ENCODE results near the gene CCDC141. TPM values are rescaled to one million over a fixed set of nuclear protein-coding genes. Genes with fewer than 3 reads are reported as not detected.

CCDC141 gene
- total and polyA plus RNA-seq, 2 experiments from 2014 or later = 3.0 to 7.2 TPM

DNA sequence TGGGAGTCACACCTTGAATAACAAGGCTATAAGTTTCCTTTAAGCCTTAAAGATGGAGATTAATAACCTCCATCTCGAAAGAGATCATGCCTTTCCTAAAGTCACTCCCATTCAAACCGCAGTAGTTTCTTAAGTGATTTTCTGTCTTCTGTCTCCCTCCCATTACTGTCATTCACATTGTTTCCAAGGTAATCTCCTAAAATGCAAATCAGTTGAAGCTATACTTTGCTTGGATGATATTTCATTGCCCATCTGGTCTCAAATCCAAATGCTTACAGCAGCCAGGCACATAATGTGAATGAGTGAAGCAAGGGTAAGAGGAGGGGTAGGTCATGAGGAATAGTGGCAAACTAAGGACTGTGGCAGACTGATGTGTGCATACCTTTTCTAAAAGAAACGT lies 116.4 kb downstream of the CCDC141 start:
- 88% methylated on average over 3 of the region's 3 CpGs for WGBS (ENCODE audit: low lambda C conversion rate, missing lambda C conversion rate)
- DNase-seq (ENCODE audit: low spot score) = no peak
- no peak overlapping the region for H3K4me3 ChIP-seq
- no peak overlapping the region for H2AFZ ChIP-seq
- no peaks in the 10 kb centered on the region for H3K4me1 ChIP-seq (ENCODE audit: insufficient read depth)
- H3K27ac ChIP-seq = no peak overlapping the region
- H4K20me1 ChIP-seq (ENCODE audit: insufficient read depth, poor library complexity, severe bottlenecking) = no peaks in the 10 kb centered on the region
- no peaks in the 10 kb centered on the region for H3K27me3 ChIP-seq
- H3K36me3 ChIP-seq (replicated peaks; ENCODE audit: insufficient read depth, low read depth) = no peaks in the 10 kb centered on the region
- H3K9me2 ChIP-seq (replicated peaks; ENCODE audit: insufficient read depth) = no peaks in the 10 kb centered on the region
- H3K4me2 ChIP-seq = no peak overlapping the region
- no peaks in the 10 kb centered on the region for H3K9me3 ChIP-seq (ENCODE audit: low read depth)
- no peaks in the 10 kb centered on the region for H3K79me2 ChIP-seq
- TF ChIP-seq, protein P1, sequence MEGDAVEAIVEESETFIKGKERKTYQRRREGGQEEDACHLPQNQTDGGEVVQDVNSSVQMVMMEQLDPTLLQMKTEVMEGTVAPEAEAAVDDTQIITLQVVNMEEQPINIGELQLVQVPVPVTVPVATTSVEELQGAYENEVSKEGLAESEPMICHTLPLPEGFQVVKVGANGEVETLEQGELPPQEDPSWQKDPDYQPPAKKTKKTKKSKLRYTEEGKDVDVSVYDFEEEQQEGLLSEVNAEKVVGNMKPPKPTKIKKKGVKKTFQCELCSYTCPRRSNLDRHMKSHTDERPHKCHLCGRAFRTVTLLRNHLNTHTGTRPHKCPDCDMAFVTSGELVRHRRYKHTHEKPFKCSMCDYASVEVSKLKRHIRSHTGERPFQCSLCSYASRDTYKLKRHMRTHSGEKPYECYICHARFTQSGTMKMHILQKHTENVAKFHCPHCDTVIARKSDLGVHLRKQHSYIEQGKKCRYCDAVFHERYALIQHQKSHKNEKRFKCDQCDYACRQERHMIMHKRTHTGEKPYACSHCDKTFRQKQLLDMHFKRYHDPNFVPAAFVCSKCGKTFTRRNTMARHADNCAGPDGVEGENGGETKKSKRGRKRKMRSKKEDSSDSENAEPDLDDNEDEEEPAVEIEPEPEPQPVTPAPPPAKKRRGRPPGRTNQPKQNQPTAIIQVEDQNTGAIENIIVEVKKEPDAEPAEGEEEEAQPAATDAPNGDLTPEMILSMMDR (IDR thresholded peaks at IDR 0.05; ENCODE audit: poor library complexity) = no peak
- TF ChIP-seq EZH2phosphoT487 (IDR thresholded peaks at IDR 0.05; ENCODE audit: low read depth, severe bottlenecking, unreplicated experiment) = no peak
- TF ChIP-seq EZH2 (IDR thresholded peaks at IDR 0.05; ENCODE audit: borderline replicate concordance) = no peak

DNA sequence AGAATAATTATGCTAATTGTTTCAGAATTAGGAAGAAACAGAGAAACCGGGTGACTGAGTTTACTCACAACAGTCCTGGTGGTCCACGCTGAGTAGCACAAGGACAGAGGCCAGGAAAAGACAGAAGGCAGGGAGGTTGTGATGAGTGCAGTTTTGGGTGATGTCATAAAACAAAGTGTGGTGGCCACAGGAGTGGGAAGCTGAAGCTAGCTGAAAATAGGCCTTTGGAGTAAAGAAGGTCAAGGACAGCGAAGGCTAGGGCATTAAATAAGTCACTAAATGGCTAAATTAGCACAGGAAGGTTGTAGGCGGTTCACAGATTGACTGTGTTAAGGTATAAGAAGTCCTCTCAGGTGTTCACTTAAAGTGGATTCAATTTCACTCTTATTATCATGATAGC lies 121.9 kb downstream of the CCDC141 start:
- Histone ChIP-seq H2AFZ (no peak overlapping the region), H4K20me1 (ENCODE audit: insufficient read depth, poor library complexity, severe bottlenecking) (no peaks in the 10 kb centered on the region), H3K9me3 (ENCODE audit: low read depth) (no peaks in the 10 kb centered on the region), H3K36me3 (replicated peaks; ENCODE audit: insufficient read depth, low read depth) (no peaks in the 10 kb centered on the region), H3K4me2 (no peak overlapping the region), H3K4me1 (ENCODE audit: insufficient read depth) (no peaks in the 10 kb centered on the region), H3K4me3 (no peak overlapping the region), H3K79me2 (no peaks in the 10 kb centered on the region), H3K27ac (no peak overlapping the region), H3K27me3 (no peaks in the 10 kb centered on the region), H3K9me2 (replicated peaks; ENCODE audit: insufficient read depth) (no peaks in the 10 kb centered on the region)
- 81% methylated on average over 4 of the region's 4 CpGs for WGBS (ENCODE audit: low lambda C conversion rate, missing lambda C conversion rate)
- TF ChIP-seq, protein P1 (IDR thresholded peaks at IDR 0.05; ENCODE audit: poor library complexity) = no peak
- TF ChIP-seq EZH2 (IDR thresholded peaks at IDR 0.05; ENCODE audit: borderline replicate concordance) (no peak), EZH2phosphoT487 (IDR thresholded peaks at IDR 0.05; ENCODE audit: low read depth, severe bottlenecking, unreplicated experiment) (no peak)
- no peak for DNase-seq (ENCODE audit: low spot score)

DNA sequence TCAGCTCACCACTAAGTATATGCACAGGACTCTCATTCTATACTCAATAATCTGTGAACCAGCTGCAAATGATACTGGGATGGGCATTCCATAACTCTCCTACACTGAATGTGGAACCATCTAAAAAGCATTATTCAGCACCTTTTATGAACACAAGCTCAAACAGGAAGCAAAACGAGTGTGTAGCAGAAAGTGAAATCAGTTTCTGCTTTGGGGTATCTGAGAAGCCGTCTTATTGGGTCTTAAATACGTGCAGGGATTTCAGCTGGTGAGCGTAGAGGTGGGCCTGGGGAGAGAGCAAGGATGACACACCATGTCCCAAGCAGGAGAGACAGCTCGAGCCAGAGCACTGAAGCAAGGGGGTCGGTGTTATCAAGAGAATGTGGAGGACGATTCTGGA lies 122.8 kb downstream of the CCDC141 start:
- H3K4me2 ChIP-seq = no peak overlapping the region
- H4K20me1 ChIP-seq (ENCODE audit: insufficient read depth, poor library complexity, severe bottlenecking) = no peaks in the 10 kb centered on the region
- DNase-seq (ENCODE audit: low spot score) = no peak
- no peak overlapping the region for H3K27ac ChIP-seq
- 77% methylated on average over 7 of the region's 7 CpGs for WGBS (ENCODE audit: low lambda C conversion rate, missing lambda C conversion rate)
- H3K27me3 ChIP-seq = no peaks in the 10 kb centered on the region
- H3K9me2 ChIP-seq (replicated peaks; ENCODE audit: insufficient read depth) = no peaks in the 10 kb centered on the region
- H3K79me2 ChIP-seq = no peaks in the 10 kb centered on the region
- H3K36me3 ChIP-seq (replicated peaks; ENCODE audit: insufficient read depth, low read depth) = no peaks in the 10 kb centered on the region
- H3K4me3 ChIP-seq = no peak overlapping the region
- H3K4me1 ChIP-seq (ENCODE audit: insufficient read depth) = no peaks in the 10 kb centered on the region
- TF ChIP-seq EZH2phosphoT487 (IDR thresholded peaks at IDR 0.05; ENCODE audit: low read depth, severe bottlenecking, unreplicated experiment) (no peak), EZH2 (IDR thresholded peaks at IDR 0.05; ENCODE audit: borderline replicate concordance) (no peak)
- TF ChIP-seq, protein P1 (IDR thresholded peaks at IDR 0.05; ENCODE audit: poor library complexity) = no peak
- no peak overlapping the region for H2AFZ ChIP-seq
- no peaks in the 10 kb centered on the region for H3K9me3 ChIP-seq (ENCODE audit: low read depth)

DNA sequence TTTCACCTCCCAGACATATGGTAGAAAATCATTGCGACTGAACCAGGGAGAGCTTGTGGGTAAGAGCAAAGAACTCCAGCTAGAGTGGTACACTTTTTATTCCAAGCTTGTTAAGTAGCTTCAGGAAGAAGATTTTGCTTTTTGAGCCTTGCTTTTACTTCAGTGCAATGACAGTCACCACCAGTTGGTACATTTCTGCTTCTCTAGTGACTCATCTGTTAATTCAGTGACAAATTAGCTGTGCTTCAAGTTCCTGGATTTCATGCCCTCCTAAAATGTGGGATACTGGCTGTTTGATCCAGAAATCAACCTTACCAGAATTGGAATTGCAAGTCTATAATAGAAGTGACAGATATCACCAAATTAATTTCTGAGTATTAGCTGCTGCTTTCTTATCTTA lies 125.1 kb downstream of the CCDC141 start:
- TF ChIP-seq, protein P1 (IDR thresholded peaks at IDR 0.05; ENCODE audit: poor library complexity) = no peak
- TF ChIP-seq EZH2phosphoT487 (IDR thresholded peaks at IDR 0.05; ENCODE audit: low read depth, severe bottlenecking, unreplicated experiment) (no peak), EZH2 (IDR thresholded peaks at IDR 0.05; ENCODE audit: borderline replicate concordance) (no peak)
- H3K27ac ChIP-seq = no peak overlapping the region
- DNase-seq (ENCODE audit: low spot score) = no peak
- no peaks in the 10 kb centered on the region for H3K4me1 ChIP-seq (ENCODE audit: insufficient read depth)
- no peaks in the 10 kb centered on the region for H3K9me2 ChIP-seq (replicated peaks; ENCODE audit: insufficient read depth)
- H3K27me3 ChIP-seq = no peaks in the 10 kb centered on the region
- no peaks in the 10 kb centered on the region for H3K79me2 ChIP-seq
- H2AFZ ChIP-seq = no peak overlapping the region
- H3K36me3 ChIP-seq (replicated peaks; ENCODE audit: insufficient read depth, low read depth) = no peaks in the 10 kb centered on the region
- no peak overlapping the region for H3K4me3 ChIP-seq
- no peaks in the 10 kb centered on the region for H3K9me3 ChIP-seq (ENCODE audit: low read depth)
- H3K4me2 ChIP-seq = no peak overlapping the region
- WGBS (ENCODE audit: low lambda C conversion rate, missing lambda C conversion rate) = 71% methylated on average over 1 of the region's 1 CpG
- no peaks in the 10 kb centered on the region for H4K20me1 ChIP-seq (ENCODE audit: insufficient read depth, poor library complexity, severe bottlenecking)

Measured in hepatocyte (in vitro differentiated cells).